Activated CD8-positive, alpha-beta memory T cell treated with anti-CD3 and anti-CD28 coated beads for 24 hours (primary cell): Measurements from ENCODE around the gene UGT1A4.

Experiments
- DNase-seq: peaks from one replicate; pipeline ENCODE4 v3.0.0-alpha.2; 2020

Gene UGT1A4

DNA sequence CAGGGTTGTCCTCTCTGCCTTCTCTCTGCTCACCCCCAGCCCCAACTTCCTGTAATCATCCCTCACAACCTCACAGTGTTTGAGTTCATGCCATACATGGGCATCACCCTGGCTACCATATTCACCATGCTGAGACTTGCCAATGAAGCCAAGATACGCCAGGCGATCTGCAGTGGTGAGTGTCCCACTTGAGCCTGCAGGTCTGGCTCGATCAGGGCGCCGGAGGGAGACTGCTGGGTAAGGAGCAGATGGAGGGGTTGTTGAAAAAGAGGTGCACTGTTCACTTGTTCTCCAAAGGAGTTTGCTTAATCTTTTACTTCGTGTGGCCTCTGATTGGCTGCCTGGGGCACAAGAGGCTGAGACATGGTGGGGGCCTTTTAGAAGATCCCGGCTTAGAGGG is 74.2 kb downstream of the UGT1A4 start:
- DNase-seq: peak; percentile 40

DNA sequence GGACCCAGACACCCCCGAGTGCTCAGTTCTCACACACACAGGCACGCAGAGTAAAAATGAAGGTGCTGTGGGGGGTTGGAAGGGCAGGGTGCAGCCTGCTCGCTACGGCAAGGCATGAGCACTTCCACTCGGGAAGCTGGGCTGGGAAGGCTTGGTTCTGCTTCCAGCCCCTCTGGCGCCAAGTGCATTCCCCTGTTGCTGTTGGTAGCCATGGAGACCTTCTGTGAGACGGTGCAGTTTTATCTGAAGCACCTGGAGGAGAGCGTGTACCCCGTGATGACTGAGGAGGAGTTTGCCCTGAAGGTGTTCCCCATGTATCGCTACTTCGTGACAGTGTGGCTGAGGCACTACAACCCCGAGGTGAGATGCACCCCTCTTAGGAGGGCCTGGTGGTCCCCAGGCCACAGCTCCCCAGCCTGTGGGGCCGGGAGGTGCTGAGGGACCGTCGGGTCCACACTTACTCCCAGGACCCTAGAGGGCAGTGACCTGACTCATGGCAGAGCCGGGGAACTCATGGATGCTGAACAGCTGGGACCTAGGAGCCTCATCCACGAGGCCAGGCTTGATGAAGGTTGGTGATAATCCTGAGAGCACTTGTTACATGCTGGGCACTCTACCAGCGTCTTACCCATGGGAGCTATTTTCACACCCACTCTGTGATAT is 75.1 kb downstream of the UGT1A4 start:
- peak; percentile 41 for DNase-seq

DNA sequence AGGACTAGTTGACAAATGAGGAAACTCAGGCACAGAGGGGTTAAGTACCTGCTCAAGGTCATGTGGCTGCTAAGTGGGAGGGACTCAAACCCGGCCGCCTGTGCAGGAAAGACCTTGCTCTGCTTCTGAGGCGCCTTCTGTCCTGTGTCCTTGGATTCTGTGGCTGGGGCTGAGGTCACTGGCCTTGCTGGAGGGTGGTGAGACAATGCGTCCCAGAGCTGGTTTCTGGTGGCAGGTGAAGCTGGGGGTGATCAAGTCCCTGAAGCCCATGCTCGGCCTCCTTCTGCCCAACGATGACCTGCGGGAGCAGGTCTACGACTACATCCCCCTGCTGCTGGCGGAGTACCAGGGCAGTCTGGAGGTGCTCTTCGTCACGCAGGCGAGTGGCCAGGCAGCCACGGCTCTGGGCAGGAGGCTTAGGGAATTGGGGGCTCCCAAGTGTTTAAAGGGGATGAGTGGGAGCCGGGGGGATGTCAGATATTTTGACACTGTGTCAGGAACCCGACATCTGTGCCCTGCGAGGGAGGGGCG is 75.7 kb downstream of the UGT1A4 start:
- no peak for DNase-seq

- no peak for DNase-seq
Measured at GRCh38 chr2:233795735-233796171, 77.2 kb downstream of the UGT1A4 start.

- peak; percentile 17 for DNase-seq
Measured at GRCh38 chr2:233796254-233796653, 77.7 kb downstream of the UGT1A4 start.

GRCh38 chr2:233798335-233799086 is 80.0 kb downstream of the UGT1A4 start:
- DNase-seq: peak; percentile 46

- peak; percentile 42 for DNase-seq
Measured at GRCh38 chr2:233799087-233799665, 80.6 kb downstream of the UGT1A4 start.

GRCh38 chr2:233799716-233800115 is 81.2 kb downstream of the UGT1A4 start:
- peak; percentile 37 for DNase-seq

- peak; percentile 40 for DNase-seq
Measured at GRCh38 chr2:233800208-233800607, 81.7 kb downstream of the UGT1A4 start.

GRCh38 chr2:233801357-233802131 is 83.0 kb downstream of the UGT1A4 start:
- peak; percentile 49 for DNase-seq

DNA sequence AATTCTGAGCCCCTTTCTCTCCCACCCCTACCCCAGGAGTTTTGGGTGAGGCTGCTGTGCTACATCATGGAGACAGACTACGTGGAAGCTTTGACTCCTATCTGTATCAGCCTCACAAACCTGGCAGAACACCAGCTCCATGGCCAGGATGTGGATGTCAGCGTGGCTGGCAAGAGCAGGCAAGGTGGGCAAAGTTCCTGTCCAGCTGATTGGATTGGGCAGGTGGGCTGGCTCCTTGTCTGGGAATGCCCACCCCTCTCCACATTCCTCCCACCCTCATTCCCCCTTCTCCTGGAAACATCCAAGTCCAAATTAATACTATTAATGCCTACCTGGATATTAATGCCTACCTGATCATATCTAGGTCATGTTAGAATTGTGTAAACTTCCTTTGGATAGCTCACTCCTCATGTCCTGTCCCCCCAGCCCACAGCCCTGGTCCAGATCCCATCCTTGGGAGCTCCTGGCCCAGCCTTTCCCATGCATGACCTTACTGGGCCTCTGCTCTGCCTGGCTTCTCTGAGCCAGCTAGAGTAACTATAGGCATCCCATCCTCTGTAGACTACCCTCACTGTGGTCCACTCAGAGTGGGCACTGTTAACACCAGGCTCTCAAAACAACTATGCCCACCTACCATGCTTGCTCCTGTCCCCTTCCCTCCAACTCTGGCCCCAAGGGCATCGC is 83.7 kb downstream of the UGT1A4 start:
- peak; percentile 38 for DNase-seq

DNA sequence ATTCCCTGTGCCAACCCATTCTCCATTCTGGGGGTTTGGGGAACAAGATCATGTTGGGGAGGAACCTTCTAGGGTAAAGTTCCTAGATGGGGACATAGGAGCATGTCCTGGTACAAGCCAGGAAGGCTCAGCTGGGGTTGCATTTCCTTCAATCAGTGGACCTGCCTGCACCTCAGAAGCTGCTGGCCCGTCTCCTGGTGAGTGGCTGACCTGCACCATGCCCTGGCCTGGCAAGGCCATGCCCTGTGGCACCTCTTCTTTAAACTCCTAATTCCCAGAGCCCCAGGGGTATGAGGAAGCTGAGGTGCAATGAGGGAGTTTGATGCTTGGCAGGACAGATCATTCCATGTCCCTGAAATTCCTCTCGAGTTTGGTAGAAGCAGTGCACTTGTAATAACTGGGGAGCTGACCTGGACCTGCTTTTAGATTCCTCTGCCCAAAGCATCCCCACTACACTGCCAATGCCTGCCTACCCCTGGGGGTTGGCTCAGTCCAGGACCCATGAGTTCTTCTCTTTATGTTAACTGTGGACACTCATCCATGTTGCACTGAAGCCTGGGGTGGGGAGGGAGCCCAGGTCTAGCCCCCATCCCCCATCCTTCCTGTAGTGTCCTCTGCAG is 84.9 kb downstream of the UGT1A4 start:
- peak; percentile 42 for DNase-seq

DNA sequence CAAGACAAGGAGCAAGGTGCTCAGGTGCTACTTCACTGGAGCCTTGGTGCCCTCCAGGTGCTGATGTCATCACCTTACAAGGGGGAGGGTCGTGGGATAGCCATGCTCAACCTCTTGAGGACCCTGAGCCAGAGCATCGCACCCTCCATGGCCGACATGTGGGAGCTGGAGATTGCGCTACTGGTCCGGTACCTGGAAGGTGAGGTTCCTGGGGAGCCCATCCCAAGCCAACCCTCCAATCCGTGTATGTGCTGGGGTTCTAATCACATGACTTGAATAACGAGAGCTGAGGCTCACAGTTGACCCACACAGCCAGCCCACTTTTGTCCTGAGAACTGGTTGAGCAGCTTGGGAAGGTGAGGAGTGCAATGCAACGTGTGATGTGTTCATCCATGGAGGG is 85.5 kb downstream of the UGT1A4 start:
- DNase-seq: peak; percentile 41

GRCh38 chr2:233807215-233807865 is 88.8 kb downstream of the UGT1A4 start:
- peak; percentile 38 for DNase-seq

- DNase-seq: peak; percentile 35
Measured at GRCh38 chr2:233807966-233808935, 89.7 kb downstream of the UGT1A4 start.

DNA sequence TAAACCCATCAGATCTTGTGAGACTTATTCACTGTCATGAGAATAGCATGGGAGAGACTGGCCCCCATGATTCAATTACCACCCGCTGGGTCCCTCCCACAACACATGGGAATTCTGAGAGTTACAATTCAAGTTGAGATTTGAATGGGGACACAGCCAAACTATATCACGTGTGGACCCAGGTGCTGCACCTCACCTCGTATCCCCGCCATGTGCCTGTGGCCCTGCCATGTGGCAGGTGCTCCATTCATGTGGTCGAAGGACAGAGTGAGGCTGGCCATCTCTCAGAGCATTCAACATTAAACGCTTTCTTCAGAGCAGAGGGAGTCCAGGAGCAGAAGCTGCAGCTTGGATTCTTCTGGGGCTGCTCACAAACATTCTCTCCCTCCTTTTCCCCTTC is 91.8 kb downstream of the UGT1A4 start:
- peak; percentile 35 for DNase-seq

- no peak for DNase-seq
Measured at GRCh38 chr2:233811087-233811486, 92.6 kb downstream of the UGT1A4 start.

DNA sequence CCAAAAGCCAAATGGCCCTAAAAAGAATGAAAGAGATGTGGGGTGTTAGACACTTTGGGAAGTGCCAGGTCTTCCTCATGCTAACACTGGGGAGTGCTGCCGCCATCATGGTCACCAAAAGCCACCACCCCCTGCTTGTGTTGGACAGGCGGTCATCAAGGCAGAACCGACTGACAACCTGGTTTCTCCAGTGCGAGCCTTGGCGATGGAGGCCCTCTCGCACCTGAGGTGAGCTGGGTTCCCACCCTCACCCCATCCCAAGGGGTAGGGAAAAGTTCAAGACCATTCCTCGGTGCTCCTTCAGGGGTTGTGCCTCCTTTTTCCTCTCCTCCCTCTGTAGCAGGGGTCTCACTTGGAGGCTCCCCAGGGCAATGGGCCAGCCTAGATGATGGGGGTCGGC is 93.2 kb downstream of the UGT1A4 start:
- peak; percentile 30 for DNase-seq

DNA sequence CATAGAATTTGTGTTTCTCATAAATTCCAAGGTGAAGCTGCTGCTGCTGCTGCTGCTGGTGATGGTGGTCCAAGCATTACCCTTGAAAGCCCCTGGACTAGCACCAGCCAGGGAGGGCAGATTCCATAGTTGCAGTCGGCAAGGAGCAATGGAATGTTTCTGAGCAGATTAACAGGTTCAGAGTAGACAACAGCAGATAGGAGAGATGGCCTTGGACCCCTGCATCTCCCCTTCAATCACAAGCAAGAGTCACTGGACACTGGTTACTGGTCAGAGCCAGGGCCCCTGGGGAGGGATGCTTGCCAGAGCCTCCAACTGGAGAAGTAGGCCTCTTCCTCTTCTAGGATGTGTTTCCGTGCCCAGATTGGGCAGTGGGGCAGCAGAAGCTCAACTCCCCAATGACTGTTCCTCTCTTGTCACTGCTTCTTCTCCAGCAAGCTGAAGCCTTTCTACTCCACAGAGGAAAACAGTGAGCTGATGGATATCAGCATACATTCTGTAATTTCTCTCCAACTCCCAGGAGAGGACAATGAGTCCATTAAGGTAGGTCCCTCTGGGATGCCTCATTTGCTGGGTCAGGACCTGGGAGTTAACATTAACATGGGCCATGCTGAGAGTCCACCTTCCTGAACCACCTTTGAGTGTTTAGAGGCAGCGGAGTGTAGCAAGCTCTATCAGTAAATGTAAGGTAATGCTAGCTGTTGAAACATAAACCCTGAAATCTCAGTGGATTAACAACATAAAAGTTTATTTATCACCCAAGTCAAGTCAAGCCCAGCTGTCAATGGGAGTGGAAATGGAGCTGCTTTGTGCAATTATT is 94.9 kb downstream of the UGT1A4 start:
- DNase-seq: peak; percentile 32
